Omental fat pad (tissue), 4 donors: ENCODE measurements around the gene MPP7. TPM values are rescaled to one million over a fixed set of nuclear protein-coding genes. Genes with fewer than 3 reads are reported as not detected.
A peak's percentile ranks its signal among the peaks of the same experiment; 100 is the strongest.

Source experiments
- ATAC-seq: fragments of 150-250 bp; one replicate; pipeline ENCODE4 v1.9.1; 2016; ENCODE audit warnings: mild to moderate bottlenecking, moderate library complexity; ENCODE audit not compliant: low FRiP score
- DNase-seq: peaks from one replicate; pipeline ENCODE4 v3.0.0-alpha.2; 2019; ENCODE audit warnings: low spot score
- total RNA-seq, 4 donors: library from RNA; depleted of rRNA; stranded (reverse); fragments of >200 nt; gene quantifications; one replicate each; pipeline ENCODE4 v1.1.0, GENCODE V29; 2016
- TF ChIP-seq, protein P1 (sequence below), 3 donors: fragments of 450-650 bp; IDR thresholded peaks; one replicate each; pipeline ENCODE4 v1.5.1; 2016 to 2017; ENCODE audit warnings: antibody characterized with exemption in 3 of 3, mild to moderate bottlenecking in 3 of 3, moderate library complexity in 2 of 3

The MPP7 gene
- total RNA-seq, 4 donors from 2014 or later = 4.4 to 10.7 (median 5.9) TPM

DNA sequence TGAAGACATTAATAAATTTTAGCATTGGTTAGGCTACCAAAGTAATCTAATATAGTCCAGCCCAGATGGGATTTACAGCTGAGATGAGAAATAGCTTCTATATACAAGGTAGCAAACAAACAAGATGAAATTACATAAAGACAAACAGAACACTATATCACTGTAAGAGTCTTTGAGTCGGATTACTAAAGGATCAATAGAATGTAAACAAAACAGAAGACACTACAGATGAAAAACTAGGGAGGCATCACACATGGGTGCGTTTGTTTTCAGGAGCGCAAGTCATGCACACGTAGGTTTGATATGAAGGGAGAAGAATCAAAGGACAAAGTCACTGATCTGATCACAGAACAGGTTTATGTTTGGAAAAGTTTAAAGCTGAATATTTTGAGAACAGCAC is 26.5 kb downstream of the MPP7 start:
- TF ChIP-seq, protein P1, sequence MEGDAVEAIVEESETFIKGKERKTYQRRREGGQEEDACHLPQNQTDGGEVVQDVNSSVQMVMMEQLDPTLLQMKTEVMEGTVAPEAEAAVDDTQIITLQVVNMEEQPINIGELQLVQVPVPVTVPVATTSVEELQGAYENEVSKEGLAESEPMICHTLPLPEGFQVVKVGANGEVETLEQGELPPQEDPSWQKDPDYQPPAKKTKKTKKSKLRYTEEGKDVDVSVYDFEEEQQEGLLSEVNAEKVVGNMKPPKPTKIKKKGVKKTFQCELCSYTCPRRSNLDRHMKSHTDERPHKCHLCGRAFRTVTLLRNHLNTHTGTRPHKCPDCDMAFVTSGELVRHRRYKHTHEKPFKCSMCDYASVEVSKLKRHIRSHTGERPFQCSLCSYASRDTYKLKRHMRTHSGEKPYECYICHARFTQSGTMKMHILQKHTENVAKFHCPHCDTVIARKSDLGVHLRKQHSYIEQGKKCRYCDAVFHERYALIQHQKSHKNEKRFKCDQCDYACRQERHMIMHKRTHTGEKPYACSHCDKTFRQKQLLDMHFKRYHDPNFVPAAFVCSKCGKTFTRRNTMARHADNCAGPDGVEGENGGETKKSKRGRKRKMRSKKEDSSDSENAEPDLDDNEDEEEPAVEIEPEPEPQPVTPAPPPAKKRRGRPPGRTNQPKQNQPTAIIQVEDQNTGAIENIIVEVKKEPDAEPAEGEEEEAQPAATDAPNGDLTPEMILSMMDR (IDR thresholded peaks at IDR 0.05) = no peak
- DNase-seq = no peak
- no peak for ATAC-seq

DNA sequence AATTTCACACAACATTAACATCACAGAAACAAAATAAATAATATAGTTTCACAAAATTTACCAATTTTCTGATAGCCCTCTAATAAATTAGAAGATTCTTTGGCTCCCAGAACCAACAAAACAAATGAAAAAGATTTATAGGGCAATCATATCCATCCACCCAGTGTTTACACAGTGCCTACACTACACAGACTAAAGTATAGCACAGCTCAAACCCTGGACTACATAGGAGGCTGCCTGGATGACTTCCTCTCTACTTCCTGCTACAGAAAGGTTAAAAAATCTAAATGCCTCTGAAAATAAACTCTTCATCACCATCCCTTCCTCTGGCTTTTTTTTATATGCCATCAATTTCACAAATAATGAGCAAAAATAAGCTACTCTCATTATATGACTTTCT is 28.4 kb downstream of the MPP7 start:
- DNase-seq (no peak), ATAC-seq (no peak)
- TF ChIP-seq, protein P1 (IDR thresholded peaks at IDR 0.05) = no peak

DNA sequence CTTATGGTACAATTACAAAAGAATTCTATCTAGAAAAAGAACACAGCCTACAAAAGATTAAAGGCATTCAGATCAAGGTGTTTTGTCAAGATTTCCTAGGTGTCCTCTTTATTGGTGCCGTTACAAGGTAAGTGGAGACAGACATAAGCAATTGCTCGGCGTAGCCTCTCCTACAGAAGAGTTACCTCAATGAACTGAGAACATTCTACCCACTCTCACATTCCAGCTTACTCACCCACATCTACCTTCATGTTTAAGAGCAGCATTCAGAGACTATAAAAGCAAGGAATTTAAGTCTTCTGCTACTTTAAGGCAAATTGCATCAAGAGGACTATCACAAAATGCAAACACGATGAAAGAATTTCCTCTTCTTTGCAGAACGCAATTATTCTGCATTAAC is 29.5 kb downstream of the MPP7 start:
- ATAC-seq = no peak
- TF ChIP-seq, protein P1 (IDR thresholded peaks at IDR 0.05) = no peak

DNA sequence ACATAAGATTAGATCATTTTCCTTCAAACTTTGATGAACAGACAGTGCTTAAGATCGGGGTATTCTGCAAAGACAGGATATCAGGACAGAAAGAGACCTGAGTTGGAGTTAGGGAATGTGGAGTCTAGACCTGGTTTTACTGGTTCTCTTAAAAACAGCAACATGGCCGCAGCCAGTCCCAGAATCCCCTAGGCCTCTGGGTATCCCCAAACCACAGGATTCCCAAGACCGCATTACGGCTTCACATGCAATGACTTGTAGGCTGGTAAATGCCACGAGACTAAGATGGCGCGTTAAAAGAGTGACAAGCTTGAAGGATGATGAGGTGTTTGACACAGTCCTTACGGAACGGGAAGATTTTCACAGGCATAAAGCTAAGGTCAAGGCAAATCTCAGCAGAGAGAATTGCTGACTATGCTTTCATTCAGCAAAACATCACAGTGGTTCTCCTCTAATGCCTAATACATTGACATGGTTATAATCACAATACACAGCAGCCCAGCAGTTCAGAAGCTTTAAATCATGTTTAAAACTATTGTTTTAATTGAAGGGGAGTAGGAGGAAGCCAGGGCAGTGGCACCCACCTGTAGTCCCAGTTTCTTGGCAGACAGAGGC is 32.9 kb downstream of the MPP7 start:
- DNase-seq (no peak), ATAC-seq (no peak)
- TF ChIP-seq, protein P1 (IDR thresholded peaks at IDR 0.05) = no peak

More for the DNA sequence above, 29.5 kb downstream of the MPP7 start:
- DNase-seq = no peak

DNA sequence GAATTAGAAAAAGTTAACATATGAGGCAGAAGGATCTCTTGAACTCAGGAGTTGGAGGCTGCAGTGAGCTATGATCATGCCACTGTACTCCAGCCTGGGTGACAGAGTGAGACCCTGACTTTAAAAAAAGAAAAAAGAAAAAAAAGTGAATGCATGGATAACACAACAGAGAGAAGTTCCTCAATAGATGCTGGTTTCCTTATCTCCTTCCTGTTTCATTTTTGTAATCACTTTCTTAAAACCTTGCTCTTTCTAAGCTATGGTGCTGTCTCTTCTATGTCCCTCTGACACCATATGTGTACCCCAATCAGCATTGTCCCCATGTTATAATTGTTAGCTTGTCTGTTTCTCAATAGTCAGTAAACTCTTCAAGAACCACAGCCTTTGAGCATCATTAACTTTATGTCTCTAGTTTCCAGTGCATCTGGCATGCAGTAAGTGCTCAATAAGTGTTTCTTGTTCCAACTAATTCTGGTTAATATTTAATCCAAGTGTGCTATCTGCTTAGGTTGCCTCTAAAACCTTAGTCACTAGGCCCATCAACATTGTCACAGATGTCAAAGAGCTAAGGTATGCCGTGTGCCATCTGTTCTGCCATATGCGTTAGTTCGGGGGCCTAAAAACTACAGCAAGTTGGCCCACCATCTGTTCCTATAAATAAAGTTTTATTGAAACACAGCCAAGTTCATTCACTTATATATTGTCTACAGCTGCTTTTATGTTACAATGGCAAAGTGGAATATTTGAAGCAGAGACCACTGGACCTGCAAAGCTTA is 36.2 kb downstream of the MPP7 start:
- DNase-seq (no peak), ATAC-seq (no peak)
- TF ChIP-seq, protein P1 (IDR thresholded peaks at IDR 0.05) = no peak

DNA sequence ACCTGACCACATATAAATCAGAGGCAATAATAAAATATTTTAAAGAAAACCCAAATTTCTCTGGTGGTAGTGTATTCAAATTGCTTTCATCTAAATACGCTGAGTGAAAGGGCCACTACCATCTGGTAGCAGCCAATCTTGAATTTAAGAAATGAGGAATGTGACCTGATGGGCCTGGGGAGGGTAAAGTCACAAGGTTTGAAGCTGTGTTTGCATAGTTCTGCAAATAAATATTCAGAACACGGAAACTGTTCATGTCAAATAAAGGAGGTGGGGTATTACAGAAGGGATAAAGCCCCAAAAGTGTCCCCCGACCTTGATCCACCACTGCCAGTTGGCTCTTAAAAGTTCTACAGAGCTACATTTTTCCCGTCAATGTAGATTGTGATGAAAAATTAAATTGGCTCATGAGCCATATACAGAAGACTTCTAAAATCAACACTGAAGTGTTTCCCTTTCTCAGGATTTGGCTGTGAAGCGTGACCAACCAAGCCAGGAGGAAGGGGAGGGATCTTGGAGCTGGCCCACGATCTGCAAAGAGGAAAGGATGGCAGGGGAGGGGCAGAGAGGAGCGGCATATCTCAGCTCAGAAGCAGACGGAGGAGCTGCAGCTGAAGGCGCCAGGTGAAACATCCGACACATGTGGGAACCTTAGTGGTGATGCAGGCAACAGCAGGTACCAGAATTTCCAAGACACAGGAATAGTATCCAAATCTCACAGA is 39.6 kb downstream of the MPP7 start:
- TF ChIP-seq, protein P1 (IDR thresholded peaks at IDR 0.05) = no peak
- no peak for DNase-seq
- ATAC-seq = peak; percentile 41
